Sigmoid colon (tissue), 7 donors: ENCODE measurements around the gene GABRP. TPM values are rescaled to one million over a fixed set of nuclear protein-coding genes. Genes with fewer than 3 reads are reported as not detected.
A peak's percentile ranks its signal among the peaks of the same experiment; 100 is the strongest.

Experiments
- DNase-seq: peaks from one replicate; pipeline ENCODE4 v3.0.0-alpha.2; 2019
- H3K27ac ChIP-seq, 4 donors: fragments of 200-600 bp; sonication (generic); one replicate each; pipeline ENCODE4 v1.5.1; 2016 to 2019; ENCODE audit warnings: mild to moderate bottlenecking in 1 of 4
- H3K27me3 ChIP-seq, 3 donors: fragments of 200-600 bp; sonication (generic); one replicate each; pipeline ENCODE4 v1.5.1; 2019; ENCODE audit warnings: mild to moderate bottlenecking in 1 of 3
- H3K36me3 ChIP-seq, 4 donors: fragments of 200-600 bp; sonication (generic); one replicate each; pipeline ENCODE4 v1.5.1; 2016 to 2019
- H3K4me1 ChIP-seq, 4 donors: fragments of 200-600 bp; sonication (generic); one replicate each; pipeline ENCODE4 v1.5.1; 2017 to 2019
- H3K4me3 ChIP-seq, 4 donors: fragments of 200-600 bp; sonication (generic); one replicate each; pipeline ENCODE4 v1.5.1; 2017 to 2019; ENCODE audit warnings: mild to moderate bottlenecking in 2 of 4, moderate library complexity in 1 of 4
- H3K9me3 ChIP-seq, 4 donors: fragments of 200-600 bp in 3 of 4; sonication (generic) in 3 of 4; one replicate each; pipeline versions ENCODE4 v1.5.1 to v1.6.1; 2013 to 2019
- CTCF ChIP-seq, 4 experiments: fragments of 450-650 bp in 3 of 4; fragments of 200-600 bp in 1 of 4; IDR thresholded peaks; one replicate each; pipeline ENCODE4 v1.5.1; 2016 to 2019; ENCODE audit warnings: antibody characterized with exemption in 4 of 4, mild to moderate bottlenecking in 3 of 4, moderate library complexity in 2 of 4
- EP300 ChIP-seq, 4 donors: sonication (generic); formaldehyde crosslinking; IDR thresholded peaks; one replicate each; pipeline ENCODE4 v1.6.1; 2017; ENCODE audit warnings: antibody characterized with exemption in 4 of 4
- POLR2A ChIP-seq, 2 donors: fragments of 450-650 bp; IDR thresholded peaks; one replicate each; pipeline ENCODE4 v1.6.1; 2016; ENCODE audit warnings: antibody characterized with exemption in 2 of 2, mild to moderate bottlenecking in 2 of 2, moderate library complexity in 2 of 2
- POLR2AphosphoS5 ChIP-seq, 4 donors: sonication (generic); formaldehyde crosslinking; IDR thresholded peaks; one replicate each; pipeline ENCODE4 v1.6.1; 2017; ENCODE audit warnings: antibody characterized with exemption in 4 of 4
- WGBS, 2 donors: extraction: QIAGEN DNeasy Blood & Tissue Kit; methylation state at CpG; one replicate each; pipeline ENCODE4 v1.1.7; 2013; 5-methylcytosine and 5-hydroxymethylcytosine counted together
- intact Hi-C: fragments of 100-400 bp; cut with DNase I; formaldehyde crosslinking; loops from one replicate; pipeline ENCODE4 v1.15.1; 2023
- polyA plus RNA-seq, 3 donors: library from polyadenylated mRNA; stranded (reverse); fragments of 200-250 nt; gene quantifications; one replicate each; pipeline ENCODE4 v1.2.3, GENCODE V29; 2013
- total RNA-seq, 4 donors: library from RNA; depleted of rRNA; stranded (reverse); fragments of >200 nt; gene quantifications; one replicate each; pipeline ENCODE4 v1.1.0, GENCODE V29; 2016
- donor health status: healthy with polysubstance abuse.
- donor health status: Bipolar disorder and iron deficiency.
- donor health status: healthy.

The GABRP gene
- total and polyA plus RNA-seq, 7 donors: 1.8 TPM; not detected in 6

GRCh38 chr5:170791325-170791954 is 7.9 kb downstream of the GABRP start:
- Histone ChIP-seq H3K27me3 (no peaks in the 10 kb centered on the region), H3K27ac (no peak overlapping the region), H3K4me3 (no peak overlapping the region), H3K4me1 (peaks cover 0 to 4% (median 0%) of the 10 kb centered on the region in 4 donors), H3K9me3 (no peaks in the 10 kb centered on the region), H3K36me3 (no peaks in the 10 kb centered on the region)
- DNase-seq: no peak
- 38 to 42% methylated on average over 7 of the region's 7 CpGs for WGBS, 2 donors
- TF ChIP-seq POLR2A (IDR thresholded peaks at IDR 0.05): no peak
- TF ChIP-seq CTCF (IDR thresholded peaks at IDR 0.05): peak; percentile 27 to 62 (median 53)
- no peak for TF ChIP-seq POLR2AphosphoS5 (IDR thresholded peaks at IDR 0.05)
- TF ChIP-seq EP300 (IDR thresholded peaks at IDR 0.05): no peak
- intact Hi-C loops: loop anchor here (1.0 kb wide), 1 partner anchor 47 kb away; no protein-coding TSS in a partner anchor

- H3K9me3 ChIP-seq: no peaks in the 10 kb centered on the region
- 82 to 90% methylated on average over 8 of the region's 8 CpGs for whole genome bisulfite sequencing, 2 donors
- H3K4me3 ChIP-seq: no peak overlapping the region
- H3K4me1 ChIP-seq: peaks cover 0 to 4% (median 0%) of the 10 kb centered on the region in 4 donors
- intact Hi-C loops: no loop called here
- DNase-seq: no peak
- H3K36me3 ChIP-seq: no peaks in the 10 kb centered on the region
- no peaks in the 10 kb centered on the region for H3K27me3 ChIP-seq
- H3K27ac ChIP-seq: no peak overlapping the region
- TF ChIP-seq EP300 (IDR thresholded peaks at IDR 0.05) (no peak), POLR2AphosphoS5 (IDR thresholded peaks at IDR 0.05) (no peak), CTCF (IDR thresholded peaks at IDR 0.05) (no peak), POLR2A (IDR thresholded peaks at IDR 0.05) (no peak)
Measured at GRCh38 chr5:170792878-170793277, 9.4 kb downstream of the GABRP start.

- Histone ChIP-seq H3K4me3 (no peak overlapping the region), H3K27ac (no peak overlapping the region), H3K36me3 (no peaks in the 10 kb centered on the region), H3K4me1 (peaks cover 0 to 4% (median 0%) of the 10 kb centered on the region in 4 donors), H3K9me3 (no peaks in the 10 kb centered on the region), H3K27me3 (no peaks in the 10 kb centered on the region)
- DNase-seq: no peak
- WGBS, 2 donors: 95 to 97% methylated on average over 10 of the region's 10 CpGs
- TF ChIP-seq POLR2A (IDR thresholded peaks at IDR 0.05) (no peak), EP300 (IDR thresholded peaks at IDR 0.05) (no peak), CTCF (IDR thresholded peaks at IDR 0.05) (no peak), POLR2AphosphoS5 (IDR thresholded peaks at IDR 0.05) (no peak)
- intact Hi-C loops: no loop called here
Measured at GRCh38 chr5:170795154-170795553, 11.6 kb downstream of the GABRP start.

GRCh38 chr5:170805666-170806065 is 22.1 kb downstream of the GABRP start:
- Histone ChIP-seq H3K4me3 (no peak overlapping the region), H3K9me3 (no peaks in the 10 kb centered on the region), H3K27me3 (no peaks in the 10 kb centered on the region), H3K4me1 (no peaks in the 10 kb centered on the region), H3K27ac (no peak overlapping the region), H3K36me3 (no peaks in the 10 kb centered on the region)
- 92 to 93% methylated on average over 7 of the region's 7 CpGs for WGBS, 2 donors
- intact Hi-C loops: no loop called here
- TF ChIP-seq POLR2A (IDR thresholded peaks at IDR 0.05) (no peak), POLR2AphosphoS5 (IDR thresholded peaks at IDR 0.05) (no peak), CTCF (IDR thresholded peaks at IDR 0.05) (no peak), EP300 (IDR thresholded peaks at IDR 0.05) (no peak)
- no peak for DNase-seq

GRCh38 chr5:170809551-170809950 is 26.0 kb downstream of the GABRP start:
- no peak for DNase-seq
- intact Hi-C loops: no loop called here
- Histone ChIP-seq H3K4me3 (no peak overlapping the region), H3K27ac (no peak overlapping the region), H3K9me3 (no peaks in the 10 kb centered on the region), H3K27me3 (no peaks in the 10 kb centered on the region), H3K36me3 (no peaks in the 10 kb centered on the region), H3K4me1 (no peaks in the 10 kb centered on the region)
- TF ChIP-seq CTCF (IDR thresholded peaks at IDR 0.05): no peak
- TF ChIP-seq POLR2A (IDR thresholded peaks at IDR 0.05): no peak
- no peak for TF ChIP-seq POLR2AphosphoS5 (IDR thresholded peaks at IDR 0.05)
- TF ChIP-seq EP300 (IDR thresholded peaks at IDR 0.05): no peak
- WGBS, 2 donors: 49 to 75% methylated on average over 7 of the region's 7 CpGs
